K562 (cell line): Measurements from ENCODE around the gene RFX7. TPM values are rescaled to one million over a fixed set of nuclear protein-coding genes. Genes with fewer than 3 reads are reported as not detected.

Source experiments
- BRCA1 ChIP-seq, 2 experiments: fragments of 450-650 bp in 1 of 2; sonication (generic) in 1 of 2; formaldehyde crosslinking in 1 of 2; IDR thresholded peaks; 2 replicates each; pipeline versions ENCODE4 v1.5.0 to v1.6.1; 2017 to 2020; ENCODE audit warnings: mild to moderate bottlenecking in 1 of 2, missing genetic modification reagents in 1 of 2
- CC2D1A ChIP-seq: fragments of 450-650 bp; IDR thresholded peaks from 2 replicates; pipeline ENCODE4 v1.6.1; 2017; ENCODE audit warnings: mild to moderate bottlenecking
- ELF2 ChIP-seq: fragments of 250-450 bp; sonication (Bioruptor Pico); IDR thresholded peaks from 2 replicates; pipeline ENCODE4 v1.5.0; 2021; ENCODE audit warnings: mild to moderate bottlenecking
- FUS ChIP-seq: fragments of 200-400 bp; formaldehyde crosslinking; optimal IDR thresholded peaks from 2 replicates; pipeline ENCODE3; 2017; ENCODE audit warnings: low read depth, low read length
- KHSRP ChIP-seq: fragments of 450-650 bp; IDR thresholded peaks from 2 replicates; pipeline ENCODE4 v1.6.1; 2017
- KLF13 ChIP-seq: fragments of 450-650 bp; IDR thresholded peaks from 2 replicates; pipeline ENCODE4 v1.6.1; 2016; ENCODE audit warnings: missing genetic modification characterization, low read depth, mild to moderate bottlenecking, missing compliant biosample characterization, moderate library complexity, borderline replicate concordance
- REST ChIP-seq, 2 experiments: fragments of 450-650 bp; formaldehyde crosslinking in 1 of 2; IDR thresholded peaks; 2 replicates each; pipeline versions ENCODE4 v1.4.0 to v1.6.1; 2014 to 2020; ENCODE audit warnings: mild to moderate bottlenecking in 2 of 2, borderline replicate concordance in 1 of 2, low read depth in 1 of 2
- RREB1 ChIP-seq: fragments of 250-450 bp; sonication (Bioruptor Pico); IDR thresholded peaks from 2 replicates; pipeline ENCODE4 v1.4.0; 2020
- TAF1 ChIP-seq: IDR thresholded peaks from 2 replicates; pipeline ENCODE4 v1.6.1; 2011; ENCODE audit warnings: mild to moderate bottlenecking, low read length, moderate library complexity; ENCODE audit not compliant: insufficient read depth, control insufficient read depth, severe bottlenecking; ENCODE audit errors: extremely low read depth
- TARDBP ChIP-seq: fragments of 450-650 bp; IDR thresholded peaks from 2 replicates; pipeline ENCODE4 v1.6.1; 2016
- polyA plus RNA-seq, 8 experiments: library from polyadenylated mRNA; depleted of rRNA in 4 of 8; stranded (reverse) in 5 of 8; unstranded in 3 of 8; fragments of >200 nt; fragmentation: Nextera tagmentation in 2 of 8; fragmentation: Illumina TruSeq in 1 of 8; extraction: Ambion mirVana in 2 of 8; extraction: Trizol in 1 of 8; gene quantifications; 2 replicates each; pipeline versions ENCODE4 v1.2.1 to v1.2.3, GENCODE V29; 2011 to 2014; ENCODE audit warnings: inconsistent platforms in 1 of 8, missing spikeins in 1 of 8
- total RNA-seq, 7 experiments: library from RNA; depleted of rRNA in 6 of 7; stranded (reverse); fragments of >200 nt in 6 of 7; fragmentation: Illumina TruSeq in 2 of 7; extraction: Trizol in 2 of 7; gene quantifications; 2 replicates each; pipeline versions ENCODE4 v1.2.1 to v1.2.3, GENCODE V29; 2011 to 2021; ENCODE audit warnings: low replicate concordance in 1 of 7
- TF ChIP-seq, protein P1 (sequence below): sonication (generic); formaldehyde crosslinking; IDR thresholded peaks from 2 replicates; pipeline ENCODE4 v1.8.1; 2022; ENCODE audit warnings: missing genetic modification reagents

Gene RFX7
- total and polyA plus RNA-seq, 9 of the 15 experiments (the other 6 are each of a cell fraction or from before 2014, with no cell fraction given), result 2.4 to 17.9 (median 6.3) TPM

DNA sequence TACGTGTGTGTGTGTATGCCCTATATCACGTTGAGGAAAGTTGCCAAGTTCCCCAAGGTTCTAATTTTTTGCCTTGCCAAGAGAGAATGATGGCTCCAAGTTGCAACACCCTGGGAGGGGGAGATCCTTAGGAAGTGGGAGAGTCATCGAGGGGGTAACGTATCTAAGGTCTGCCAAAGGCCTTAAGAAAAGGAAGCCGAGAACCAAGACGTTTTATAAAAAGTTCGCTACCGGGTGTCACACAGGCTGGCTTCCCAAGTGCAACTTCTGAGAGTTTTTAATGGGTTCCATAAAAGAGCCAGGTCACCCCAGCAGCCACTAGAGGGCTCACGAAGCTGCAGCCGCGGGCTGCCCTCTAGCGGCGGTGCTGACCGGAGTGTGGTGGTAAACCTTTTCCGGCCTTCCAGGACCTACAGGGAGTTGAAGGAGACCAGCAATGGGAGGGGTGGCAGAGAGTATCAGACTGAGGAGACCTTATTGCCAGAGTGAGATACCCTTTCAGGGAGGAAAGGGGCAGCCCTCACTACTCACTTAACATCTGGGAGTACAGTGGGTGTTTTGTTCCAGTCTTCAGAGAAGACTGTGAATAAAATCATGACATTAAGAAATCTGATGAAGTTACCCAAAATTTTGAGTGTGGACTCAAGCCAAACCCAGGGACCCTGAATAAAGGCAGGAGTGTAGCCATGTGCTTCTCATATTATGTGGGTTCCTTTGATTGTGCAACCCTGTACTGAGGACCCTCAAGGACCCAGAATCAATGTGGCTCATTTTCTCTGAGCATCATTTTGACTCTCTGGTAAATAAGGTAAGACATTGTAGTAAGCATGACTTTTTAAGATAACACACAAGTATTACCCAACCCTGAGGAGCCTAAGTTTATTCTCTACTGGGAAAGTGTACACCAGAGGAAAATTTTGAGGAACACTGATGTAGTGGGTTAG lies 2.5 kb upstream of the RFX7 start (continued):
- TF ChIP-seq REST (IDR thresholded peaks at IDR 0.05; ENCODE audit: borderline replicate concordance) (peak; percentile 85), REST (CRISPR knock-in tag; IDR thresholded peaks at IDR 0.05; ENCODE audit: low read depth) (0 out of 2 replicates have a peak, but pooled peaks have one; percentile 21), TAF1 (peak; percentile 85), RREB1 (CRISPR knock-in tag) (no peak), CC2D1A (peak; percentile 84), BRCA1 (IDR thresholded peaks at IDR 0.05) (no peak), BRCA1 (CRISPR knock-in tag; IDR thresholded peaks at IDR 0.05) (no peak), TARDBP (peak; percentile 21; the same call in 1 of the 2 replicates), ELF2 (CRISPR knock-in tag) (0 out of 2 replicates have a peak, but pooled peaks have one; percentile 35), FUS (no peak), KHSRP (no peak), KLF13 (tag) (no peak)
- TF ChIP-seq, protein P1, sequence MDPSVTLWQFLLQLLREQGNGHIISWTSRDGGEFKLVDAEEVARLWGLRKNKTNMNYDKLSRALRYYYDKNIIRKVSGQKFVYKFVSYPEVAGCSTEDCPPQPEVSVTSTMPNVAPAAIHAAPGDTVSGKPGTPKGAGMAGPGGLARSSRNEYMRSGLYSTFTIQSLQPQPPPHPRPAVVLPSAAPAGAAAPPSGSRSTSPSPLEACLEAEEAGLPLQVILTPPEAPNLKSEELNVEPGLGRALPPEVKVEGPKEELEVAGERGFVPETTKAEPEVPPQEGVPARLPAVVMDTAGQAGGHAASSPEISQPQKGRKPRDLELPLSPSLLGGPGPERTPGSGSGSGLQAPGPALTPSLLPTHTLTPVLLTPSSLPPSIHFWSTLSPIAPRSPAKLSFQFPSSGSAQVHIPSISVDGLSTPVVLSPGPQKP (CRISPR knock-in tag), result no peak
